K562 (cell line): ENCODE data around the gene ATE1. TPM values are rescaled to one million over a fixed set of nuclear protein-coding genes. Genes with fewer than 3 reads are reported as not detected.

Experiments used
- ATAC-seq: fragments of 200-7000 bp; cut with Tn5 transposase; 3 replicates; pipeline ENCODE4 v1.9.1; 2020; ENCODE audit warnings: moderate library complexity
- BruUV-seq: library from RNA; stranded (reverse); fragments of 400-500 nt; replicated peaks from 2 replicates; lab custom pipeline; 2021; lab: Mats Ljungman, UMichigan
- CTCF ChIA-PET: fragments of 300-600 bp; formaldehyde crosslinking; extraction: SDS; loops from one replicate; lab custom pipeline; 2021; ENCODE audit warnings: low intra/inter-chr PET ratio; lab: Yijun Ruan, JAX
- POLR2A ChIA-PET: fragments of 300-600, 350-650 bp; sonication (Branson Sonifier 250); formaldehyde crosslinking; extraction: SDS; loops from one replicate; lab custom pipeline; 2021; ENCODE audit warnings: antibody characterized with exemption, inconsistent platforms; lab: Yijun Ruan, JAX
- DNase-seq, 4 experiments: peaks; one replicate each; pipeline versions ENCODE4 v3.0.0 to v3.0.0-alpha.2; 2011 to 2018; ENCODE audit warnings: low spot score in 3 of 4, mixed read lengths in 3 of 4; ENCODE audit errors: extremely low read depth in 1 of 4
- FAIRE-seq: peaks from 2 replicates; lab custom pipeline; 2011; peaks lifted over from hg19 to GRCh38; lab: Jason Lieb, UNC
- H2AFZ ChIP-seq: 2 replicates; pipeline ENCODE4 v1.6.0; 2011; ENCODE audit warnings: low read depth, low read length, control low read depth, inconsistent platforms
- H3K27ac ChIP-seq: fragments of 200-600 bp; 3 replicates; pipeline ENCODE4 v1.8.0; 2011; ENCODE audit warnings: low read depth, mild to moderate bottlenecking, control low read depth, inconsistent platforms, low read length, moderate library complexity, mixed read lengths; ENCODE audit errors: extremely low read depth
- H3K27me3 ChIP-seq, 2 experiments: fragments of 300-600 bp in 1 of 2; 2 replicates in 1 of 2; 3 replicates in 1 of 2; pipeline versions ENCODE4 v1.6.0 to v1.8.0; 2011; ENCODE audit warnings: inconsistent platforms in 2 of 2, low read length in 2 of 2, mild to moderate bottlenecking in 1 of 2, mixed read lengths in 1 of 2, moderate library complexity in 1 of 2; ENCODE audit not compliant: control insufficient read depth in 2 of 2, insufficient read depth in 2 of 2
- H3K36me3 ChIP-seq: fragments of 300-600 bp; 3 replicates; pipeline ENCODE4 v1.8.0; 2011; ENCODE audit warnings: mild to moderate bottlenecking, low read length, inconsistent platforms; ENCODE audit not compliant: control insufficient read depth, insufficient read depth
- H3K4me1 ChIP-seq, 2 experiments: fragments of 200-600 bp in 1 of 2; replicated peaks in 1 of 2; 2 replicates in 1 of 2; 3 replicates in 1 of 2; pipeline versions ENCODE4 v1.5.1 to v1.8.0; 2011; ENCODE audit warnings: inconsistent platforms in 2 of 2, low read length in 2 of 2, mild to moderate bottlenecking in 1 of 2, mixed read lengths in 1 of 2, moderate library complexity in 1 of 2; ENCODE audit not compliant: control insufficient read depth in 2 of 2, insufficient read depth in 2 of 2
- H3K4me2 ChIP-seq: 2 replicates; pipeline ENCODE4 v1.6.1; 2011; ENCODE audit warnings: low read length, control low read depth, inconsistent platforms, mixed read lengths; ENCODE audit not compliant: insufficient read depth
- H3K4me3 ChIP-seq: fragments of 200-600 bp; sonication (generic), shearing (Covaris generic); 2 replicates; pipeline ENCODE4 v1.5.1; 2016; ENCODE audit warnings: control low read depth, inconsistent platforms
- H3K79me2 ChIP-seq: fragments of 200-600 bp; 3 replicates; pipeline ENCODE4 v1.8.0; 2011; ENCODE audit warnings: low read length, inconsistent platforms; ENCODE audit not compliant: control insufficient read depth, insufficient read depth
- H3K9ac ChIP-seq, 2 experiments: 2 replicates each; pipeline versions ENCODE4 v1.6.0 to v1.6.1; 2011; ENCODE audit warnings: low read depth in 2 of 2, low read length in 2 of 2, control low read depth in 1 of 2, inconsistent platforms in 1 of 2, mild to moderate bottlenecking in 1 of 2, mixed read lengths in 1 of 2; ENCODE audit not compliant: insufficient read depth in 1 of 2
- H3K9me1 ChIP-seq: one replicate; pipeline ENCODE4 v1.6.0; 2011; ENCODE audit warnings: inconsistent platforms, mild to moderate bottlenecking, low read length, moderate library complexity; ENCODE audit not compliant: control insufficient read depth, insufficient read depth
- H3K9me3 ChIP-seq: replicated peaks from 2 replicates; pipeline ENCODE4 v1.5.1; 2011; ENCODE audit warnings: low read depth, low read length, inconsistent platforms; ENCODE audit not compliant: control insufficient read depth, insufficient read depth
- H4K20me1 ChIP-seq: replicated peaks from 2 replicates; pipeline ENCODE4 v1.6.1; 2011; ENCODE audit warnings: low read length, inconsistent platforms, mixed read lengths; ENCODE audit not compliant: control insufficient read depth, insufficient read depth
- CREB1 ChIP-seq, 2 experiments: sonication (generic) in 1 of 2; formaldehyde crosslinking in 1 of 2; IDR thresholded peaks; 2 replicates each; pipeline versions ENCODE4 v1.6.1 to v1.8.0; 2012 to 2022; ENCODE audit warnings: inconsistent platforms in 1 of 2, mild to moderate bottlenecking in 1 of 2, missing genetic modification reagents in 1 of 2, moderate library complexity in 1 of 2
- ILK ChIP-seq: fragments of 450-650 bp; IDR thresholded peaks from 2 replicates; pipeline ENCODE4 v1.6.1; 2016; ENCODE audit warnings: missing genetic modification characterization, low read depth, mild to moderate bottlenecking, missing compliant biosample characterization, moderate library complexity, borderline replicate concordance
- PHB2 ChIP-seq: fragments of 450-650 bp; IDR thresholded peaks from 2 replicates; pipeline ENCODE4 v1.6.1; 2017; ENCODE audit warnings: low read depth
- POLR2H ChIP-seq: IDR thresholded peaks from 2 replicates; pipeline ENCODE4 v1.6.1; 2016; ENCODE audit warnings: missing genetic modification characterization, low read depth, mild to moderate bottlenecking, control low read depth, missing compliant biosample characterization, moderate library complexity
- ZNF263 ChIP-seq: sonication (generic); formaldehyde crosslinking; IDR thresholded peaks from 2 replicates; pipeline ENCODE4 v1.8.0; 2022; ENCODE audit warnings: mild to moderate bottlenecking, missing genetic modification reagents, borderline replicate concordance
- ZNF3 ChIP-seq: fragments of 250-450 bp; sonication (Bioruptor Pico); IDR thresholded peaks from 2 replicates; pipeline ENCODE4 v1.5.0; 2021; ENCODE audit warnings: mild to moderate bottlenecking, moderate library complexity
- ZNF696 ChIP-seq: fragments of 250-450 bp; sonication (Bioruptor Pico); conservative IDR thresholded peaks from 2 replicates; pipeline ENCODE4 v1.4.0; 2020; ENCODE audit warnings: mild to moderate bottlenecking, moderate library complexity
- WGBS: fragments of 100-300 bp; shearing (Covaris generic); methylation state at CpG from one replicate; pipeline ENCODE4 v1.1.6; 2016; ENCODE audit warnings: low coverage, mixed read lengths; ENCODE audit not compliant: insufficient coverage; ENCODE audit errors: missing lambda C conversion rate; 5-methylcytosine and 5-hydroxymethylcytosine counted together
- in situ Hi-C: fragments of 300-500 bp; cut with MboI; formaldehyde crosslinking; loops from 4 replicates; pipeline ENCODE4 v1.15.0; 2018; ENCODE audit warnings: inconsistent platforms, mixed read lengths
- intact Hi-C: fragments of 100-400 bp; cut with micrococcal nuclease; formaldehyde crosslinking; loops from 2 replicates; pipeline ENCODE4 v1.14.2; 2022
- polyA plus RNA-seq, 8 experiments: library from polyadenylated mRNA; depleted of rRNA in 4 of 8; stranded (reverse) in 5 of 8; unstranded in 3 of 8; fragments of >200 nt; fragmentation: Nextera tagmentation in 2 of 8; fragmentation: Illumina TruSeq in 1 of 8; extraction: Ambion mirVana in 2 of 8; extraction: Trizol in 1 of 8; gene quantifications; 2 replicates each; pipeline versions ENCODE4 v1.2.1 to v1.2.3, GENCODE V29; 2011 to 2014; ENCODE audit warnings: inconsistent platforms in 1 of 8, missing spikeins in 1 of 8
- total RNA-seq, 7 experiments: library from RNA; depleted of rRNA in 6 of 7; stranded (reverse); fragments of >200 nt in 6 of 7; fragmentation: Illumina TruSeq in 2 of 7; extraction: Trizol in 2 of 7; gene quantifications; 2 replicates each; pipeline versions ENCODE4 v1.2.1 to v1.2.3, GENCODE V29; 2011 to 2021; ENCODE audit warnings: low replicate concordance in 1 of 7
- TF ChIP-seq, protein P1 (sequence below): fragments of 450-650 bp; IDR thresholded peaks from 2 replicates; pipeline ENCODE4 v1.6.1; 2018; ENCODE audit not compliant: partially characterized antibody
- TF ChIP-seq, protein P2 (sequence below), 2 experiments: fragments of 150-350 bp in 1 of 2; IDR thresholded peaks; 2 replicates each; pipeline ENCODE4 v1.6.1; 2012 to 2016; ENCODE audit warnings: low read depth in 2 of 2, low read length in 2 of 2, mild to moderate bottlenecking in 1 of 2, moderate library complexity in 1 of 2

Gene ATE1
- total and polyA plus RNA-seq, 9 of the 15 experiments (the other 6 are each of a cell fraction or from before 2014, with no cell fraction given): 3.0 to 14.2 (median 8.8) TPM

DNA sequence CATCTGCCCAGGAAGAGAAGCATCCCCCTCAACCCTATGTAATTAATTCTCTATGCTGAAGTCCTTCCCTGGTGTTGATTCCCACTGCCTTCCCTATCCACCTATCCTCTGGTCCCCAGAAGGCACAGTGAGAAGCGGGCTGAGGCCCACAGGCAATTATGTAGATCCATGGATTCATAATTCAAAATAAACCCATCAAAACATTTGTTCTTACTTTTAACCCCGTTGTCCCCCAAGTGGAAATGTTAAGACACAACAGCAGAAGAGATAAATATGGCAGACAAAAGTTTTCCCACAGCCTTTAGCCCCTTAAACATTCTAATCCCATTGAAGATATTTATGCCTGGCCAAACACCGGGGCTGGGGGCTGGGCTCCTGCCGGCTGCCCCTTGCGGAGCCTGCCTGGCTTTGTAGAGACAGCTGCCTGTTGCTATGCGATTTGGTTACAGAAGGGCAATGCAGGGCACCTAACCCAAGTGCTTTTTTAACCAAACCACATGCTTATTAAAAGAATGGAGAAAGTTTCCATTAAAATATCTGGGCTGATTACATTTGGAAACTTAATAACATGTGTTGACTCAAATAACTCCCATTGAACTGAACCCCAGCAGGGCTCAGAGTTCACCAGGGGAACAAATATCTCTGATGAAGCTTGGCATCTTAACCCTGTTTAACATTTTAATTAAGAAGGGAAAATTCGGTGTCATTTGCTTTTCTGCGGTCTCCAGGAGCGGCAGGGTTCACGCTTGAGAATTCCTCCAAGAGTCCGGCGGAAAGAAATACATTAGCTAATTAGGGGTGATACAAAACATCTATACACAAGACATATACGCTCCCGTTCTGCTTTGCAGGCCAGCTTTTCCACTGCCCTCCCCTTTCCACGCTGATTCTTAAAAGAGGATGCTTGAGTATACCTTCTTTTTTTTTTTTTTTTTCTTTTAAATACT, 218.8 kb downstream of the ATE1 start:
- intact Hi-C loops (no loop called here), in situ Hi-C loops (no loop called here)
- Histone ChIP-seq H4K20me1 (no peaks in the 10 kb centered on the region), H3K4me3 (no peak overlapping the region), H3K9me3 (no peaks in the 10 kb centered on the region), H3K79me2 (no peaks in the 10 kb centered on the region), H3K27ac (no peak overlapping the region), H3K36me3 (no peaks in the 10 kb centered on the region), H3K4me2 (no peak overlapping the region), H2AFZ (no peak overlapping the region), H3K27me3 (peaks cover 0 to 8% of the 10 kb centered on the region in 2 experiments; a peak in 3 of 5 replicates), H3K9me1 (no peaks in the 10 kb centered on the region), H3K9ac (no peak overlapping the region), H3K4me1 (no peaks in the 10 kb centered on the region)
- FAIRE-seq (no peak), DNase-seq (no peak), ATAC-seq (no peak)
- BruUV-seq: no TSS peak
- 5% methylated on average over 11 of the region's 15 CpGs for WGBS
- ChIA-PET POLR2A (no interaction called here), CTCF (no interaction called here)
- no peak for TF ChIP-seq POLR2H (tag)
- TF ChIP-seq ZNF263: no peak
- TF ChIP-seq, protein P1, sequence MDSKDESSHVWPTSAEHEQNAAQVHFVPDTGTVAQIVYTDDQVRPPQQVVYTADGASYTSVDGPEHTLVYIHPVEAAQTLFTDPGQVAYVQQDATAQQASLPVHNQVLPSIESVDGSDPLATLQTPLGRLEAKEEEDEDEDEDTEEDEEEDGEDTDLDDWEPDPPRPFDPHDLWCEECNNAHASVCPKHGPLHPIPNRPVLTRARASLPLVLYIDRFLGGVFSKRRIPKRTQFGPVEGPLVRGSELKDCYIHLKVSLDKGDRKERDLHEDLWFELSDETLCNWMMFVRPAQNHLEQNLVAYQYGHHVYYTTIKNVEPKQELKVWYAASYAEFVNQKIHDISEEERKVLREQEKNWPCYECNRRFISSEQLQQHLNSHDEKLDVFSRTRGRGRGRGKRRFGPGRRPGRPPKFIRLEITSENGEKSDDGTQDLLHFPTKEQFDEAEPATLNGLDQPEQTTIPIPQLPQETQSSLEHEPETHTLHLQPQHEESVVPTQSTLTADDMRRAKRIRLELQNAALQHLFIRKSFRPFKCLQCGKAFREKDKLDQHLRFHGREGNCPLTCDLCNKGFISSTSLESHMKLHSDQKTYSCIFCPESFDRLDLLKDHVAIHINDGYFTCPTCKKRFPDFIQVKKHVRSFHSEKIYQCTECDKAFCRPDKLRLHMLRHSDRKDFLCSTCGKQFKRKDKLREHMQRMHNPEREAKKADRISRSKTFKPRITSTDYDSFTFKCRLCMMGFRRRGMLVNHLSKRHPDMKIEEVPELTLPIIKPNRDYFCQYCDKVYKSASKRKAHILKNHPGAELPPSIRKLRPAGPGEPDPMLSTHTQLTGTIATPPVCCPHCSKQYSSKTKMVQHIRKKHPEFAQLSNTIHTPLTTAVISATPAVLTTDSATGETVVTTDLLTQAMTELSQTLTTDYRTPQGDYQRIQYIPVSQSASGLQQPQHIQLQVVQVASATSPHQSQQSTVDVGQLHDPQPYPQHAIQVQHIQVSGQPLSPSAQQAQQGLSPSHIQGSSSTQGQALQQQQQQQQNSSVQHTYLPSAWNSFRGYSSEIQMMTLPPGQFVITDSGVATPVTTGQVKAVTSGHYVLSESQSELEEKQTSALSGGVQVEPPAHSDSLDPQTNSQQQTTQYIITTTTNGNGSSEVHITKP: no peak
- no peak for TF ChIP-seq CREB1 (IDR thresholded peaks at IDR 0.05)
- no peak for TF ChIP-seq CREB1 (CRISPR knock-in tag; IDR thresholded peaks at IDR 0.05)
- TF ChIP-seq ZNF3 (CRISPR knock-in tag): no peak
- TF ChIP-seq, protein P2, sequence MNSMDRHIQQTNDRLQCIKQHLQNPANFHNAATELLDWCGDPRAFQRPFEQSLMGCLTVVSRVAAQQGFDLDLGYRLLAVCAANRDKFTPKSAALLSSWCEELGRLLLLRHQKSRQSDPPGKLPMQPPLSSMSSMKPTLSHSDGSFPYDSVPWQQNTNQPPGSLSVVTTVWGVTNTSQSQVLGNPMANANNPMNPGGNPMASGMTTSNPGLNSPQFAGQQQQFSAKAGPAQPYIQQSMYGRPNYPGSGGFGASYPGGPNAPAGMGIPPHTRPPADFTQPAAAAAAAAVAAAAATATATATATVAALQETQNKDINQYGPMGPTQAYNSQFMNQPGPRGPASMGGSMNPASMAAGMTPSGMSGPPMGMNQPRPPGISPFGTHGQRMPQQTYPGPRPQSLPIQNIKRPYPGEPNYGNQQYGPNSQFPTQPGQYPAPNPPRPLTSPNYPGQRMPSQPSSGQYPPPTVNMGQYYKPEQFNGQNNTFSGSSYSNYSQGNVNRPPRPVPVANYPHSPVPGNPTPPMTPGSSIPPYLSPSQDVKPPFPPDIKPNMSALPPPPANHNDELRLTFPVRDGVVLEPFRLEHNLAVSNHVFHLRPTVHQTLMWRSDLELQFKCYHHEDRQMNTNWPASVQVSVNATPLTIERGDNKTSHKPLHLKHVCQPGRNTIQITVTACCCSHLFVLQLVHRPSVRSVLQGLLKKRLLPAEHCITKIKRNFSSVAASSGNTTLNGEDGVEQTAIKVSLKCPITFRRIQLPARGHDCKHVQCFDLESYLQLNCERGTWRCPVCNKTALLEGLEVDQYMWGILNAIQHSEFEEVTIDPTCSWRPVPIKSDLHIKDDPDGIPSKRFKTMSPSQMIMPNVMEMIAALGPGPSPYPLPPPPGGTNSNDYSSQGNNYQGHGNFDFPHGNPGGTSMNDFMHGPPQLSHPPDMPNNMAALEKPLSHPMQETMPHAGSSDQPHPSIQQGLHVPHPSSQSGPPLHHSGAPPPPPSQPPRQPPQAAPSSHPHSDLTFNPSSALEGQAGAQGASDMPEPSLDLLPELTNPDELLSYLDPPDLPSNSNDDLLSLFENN (IDR thresholded peaks at IDR 0.05; ENCODE audit: low read depth in 2 of 2, low read length in 2 of 2): no peak
- no peak for TF ChIP-seq PHB2
- TF ChIP-seq ZNF696 (CRISPR knock-in tag): no peak
- no peak for TF ChIP-seq ILK
